GM18907 (cell line): Measurements from ENCODE around the gene AKNA.

Source experiments
- ATAC-seq: cut with Tn5 transposase; IDR thresholded peaks from one replicate; pipeline ENCODE4 v1.9.1; 2021; ENCODE audit warnings: mild to moderate bottlenecking, moderate library complexity; ENCODE audit not compliant: unreplicated experiment

AKNA gene

DNA sequence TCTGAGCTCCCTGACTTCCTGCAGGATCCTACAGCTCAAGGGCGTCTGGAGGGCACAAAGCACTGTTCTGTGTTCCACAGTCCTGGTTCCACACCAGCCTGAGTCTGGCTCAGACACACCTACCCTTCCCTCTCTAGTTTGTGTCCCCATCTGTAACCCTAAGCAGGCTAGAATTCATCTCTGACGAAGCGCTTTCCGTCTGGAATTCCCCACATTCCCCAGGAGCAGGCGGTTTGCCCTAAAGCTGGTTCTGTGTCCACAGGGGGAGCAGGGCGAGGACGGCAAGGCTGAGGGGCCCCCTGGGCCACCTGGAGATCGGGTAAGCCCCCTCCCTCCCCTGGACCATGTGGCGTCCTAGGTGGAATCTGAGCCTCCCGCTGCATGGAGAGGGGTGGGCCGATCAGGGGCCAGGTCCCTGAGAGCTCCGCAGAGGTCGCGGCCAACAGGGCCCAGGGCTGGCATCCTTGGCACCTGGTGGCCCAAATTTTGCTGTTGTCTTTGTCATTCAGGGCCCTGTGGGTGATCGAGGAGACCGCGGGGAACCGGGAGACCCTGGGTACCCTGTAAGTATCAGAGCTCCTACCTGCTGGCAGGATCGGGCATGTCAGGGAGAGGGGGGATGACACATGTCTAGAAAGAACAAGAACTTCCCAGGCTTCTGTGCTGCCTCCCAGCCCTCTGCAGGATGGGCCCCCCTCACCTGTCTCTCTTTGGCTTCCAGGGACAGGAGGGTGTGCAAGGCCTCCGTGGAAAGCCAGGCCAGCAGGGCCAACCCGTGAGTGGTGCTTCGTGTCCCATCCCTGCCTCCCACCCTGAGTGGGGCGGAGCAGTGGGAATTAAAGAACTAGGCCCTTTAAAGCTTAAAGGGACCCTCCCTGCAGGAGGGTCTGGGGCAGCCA lies 99.3 kb downstream of the AKNA start:
- no peak for ATAC-seq

DNA sequence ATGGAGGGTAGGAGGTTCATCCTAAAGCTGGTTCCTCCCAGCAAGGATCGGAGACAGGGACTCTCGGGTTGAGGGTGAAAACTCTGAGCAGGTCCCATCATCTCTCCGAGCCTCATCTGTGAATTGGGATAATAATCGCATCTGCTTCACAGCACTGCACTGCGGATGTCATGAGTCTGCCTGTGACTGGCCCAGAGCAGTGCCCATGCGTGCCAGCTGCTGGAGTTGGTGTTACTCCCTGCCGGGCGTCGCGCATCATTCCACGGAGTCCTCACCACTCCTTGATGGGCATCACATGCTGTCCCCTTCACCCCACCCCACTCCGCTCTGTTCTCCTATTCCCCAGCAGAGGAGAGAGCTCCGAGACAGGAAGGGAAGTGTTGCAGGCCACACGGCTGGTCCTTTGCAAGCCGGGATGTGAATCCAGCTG lies 100.0 kb downstream of the AKNA start:
- no peak for ATAC-seq

DNA sequence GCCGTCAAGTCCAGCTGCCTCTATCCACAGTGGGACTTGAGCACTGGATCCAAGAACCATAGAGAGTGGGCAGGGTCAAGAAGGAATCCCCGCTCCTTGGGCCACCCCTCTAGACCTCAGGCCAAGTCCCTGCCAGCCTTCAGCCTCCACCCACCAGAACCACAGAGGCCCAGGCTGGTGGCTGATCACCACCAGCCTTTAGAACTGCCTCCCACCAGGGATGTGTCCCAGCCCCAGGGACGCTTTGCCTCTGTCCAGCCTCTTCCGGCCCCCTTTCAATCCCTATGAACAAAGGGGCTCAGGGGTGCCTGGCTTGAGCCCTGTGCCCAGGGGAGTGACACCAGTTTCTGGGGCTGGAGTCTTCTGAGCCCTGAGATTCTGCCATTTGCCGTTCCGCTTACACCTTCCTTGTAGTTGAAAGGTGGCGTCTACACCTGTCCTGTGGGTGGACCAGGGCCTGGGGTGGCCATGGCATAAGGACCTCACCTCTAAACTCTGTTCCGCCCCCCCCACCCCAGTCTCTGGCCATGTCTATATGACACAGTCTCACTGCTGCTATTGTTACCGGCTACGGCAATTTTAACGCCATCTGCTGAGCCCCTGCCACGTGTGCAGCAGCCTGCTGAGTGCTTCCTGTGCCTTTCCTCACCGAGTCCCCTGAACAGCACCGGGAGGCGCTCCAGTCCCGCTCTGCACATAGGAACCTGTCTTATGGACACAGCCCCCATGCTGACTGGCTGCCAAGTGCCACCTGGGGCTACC lies 100.6 kb downstream of the AKNA start:
- ATAC-seq = no peak

DNA sequence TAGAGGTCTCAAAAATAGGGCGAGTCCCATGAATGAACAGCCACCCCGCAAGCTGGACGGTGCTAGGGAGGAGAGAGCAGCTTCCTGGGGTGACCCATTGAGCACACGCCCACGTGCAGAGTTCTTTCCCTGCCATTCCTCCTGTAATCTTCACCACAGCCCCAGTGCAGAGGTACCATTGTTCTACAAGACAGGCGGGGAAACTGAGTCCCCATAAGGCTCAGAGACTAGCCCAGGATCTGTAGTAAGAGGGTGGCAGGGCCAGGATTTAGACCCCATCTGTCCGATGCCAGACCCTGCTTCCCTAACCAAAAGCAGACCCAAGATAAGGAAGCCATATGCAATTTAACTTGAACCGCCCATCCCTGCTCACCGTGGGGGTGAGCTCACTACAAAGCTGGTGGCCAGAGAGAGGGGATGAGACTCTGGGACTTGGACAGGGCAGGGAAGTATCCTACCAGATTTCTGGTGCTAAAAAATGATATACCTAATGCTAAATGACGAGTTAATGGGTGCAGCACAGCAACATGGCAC lies 101.6 kb downstream of the AKNA start:
- ATAC-seq = no peak

DNA sequence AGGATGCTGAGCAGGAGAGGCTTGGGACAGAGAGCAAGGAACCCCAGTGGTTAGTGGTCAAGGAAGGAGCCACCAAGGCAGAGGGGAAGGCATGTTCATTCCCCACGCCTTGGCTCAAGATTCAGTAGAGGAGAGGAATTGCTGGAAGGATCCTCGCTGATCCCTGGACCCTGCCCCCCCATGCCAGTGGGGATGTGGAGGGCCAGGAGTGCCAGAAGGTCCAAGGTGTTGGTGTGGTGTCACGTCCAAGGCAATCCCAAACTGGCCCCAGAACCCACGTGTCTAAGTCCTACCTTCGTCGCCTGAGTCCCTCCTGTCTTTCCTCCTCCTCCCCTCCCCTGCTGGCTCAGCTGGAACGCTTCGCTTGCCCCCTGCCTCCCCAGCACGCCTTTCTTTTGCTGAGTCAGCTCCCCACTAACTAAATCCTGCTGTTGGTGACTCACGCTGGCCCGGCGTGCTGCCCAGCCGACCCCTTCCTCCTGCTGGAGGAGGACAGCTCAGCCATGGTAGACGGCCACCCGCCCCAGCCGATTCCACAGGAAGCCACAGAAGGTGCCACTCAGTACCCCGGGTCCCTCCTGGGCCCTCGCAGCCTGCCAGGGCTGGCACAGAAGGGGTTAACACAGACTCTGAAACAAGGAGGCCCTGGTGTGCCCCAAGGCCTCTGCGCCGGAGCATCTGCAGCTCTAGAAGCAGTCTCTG lies 102.5 kb downstream of the AKNA start:
- ATAC-seq = no peak

DNA sequence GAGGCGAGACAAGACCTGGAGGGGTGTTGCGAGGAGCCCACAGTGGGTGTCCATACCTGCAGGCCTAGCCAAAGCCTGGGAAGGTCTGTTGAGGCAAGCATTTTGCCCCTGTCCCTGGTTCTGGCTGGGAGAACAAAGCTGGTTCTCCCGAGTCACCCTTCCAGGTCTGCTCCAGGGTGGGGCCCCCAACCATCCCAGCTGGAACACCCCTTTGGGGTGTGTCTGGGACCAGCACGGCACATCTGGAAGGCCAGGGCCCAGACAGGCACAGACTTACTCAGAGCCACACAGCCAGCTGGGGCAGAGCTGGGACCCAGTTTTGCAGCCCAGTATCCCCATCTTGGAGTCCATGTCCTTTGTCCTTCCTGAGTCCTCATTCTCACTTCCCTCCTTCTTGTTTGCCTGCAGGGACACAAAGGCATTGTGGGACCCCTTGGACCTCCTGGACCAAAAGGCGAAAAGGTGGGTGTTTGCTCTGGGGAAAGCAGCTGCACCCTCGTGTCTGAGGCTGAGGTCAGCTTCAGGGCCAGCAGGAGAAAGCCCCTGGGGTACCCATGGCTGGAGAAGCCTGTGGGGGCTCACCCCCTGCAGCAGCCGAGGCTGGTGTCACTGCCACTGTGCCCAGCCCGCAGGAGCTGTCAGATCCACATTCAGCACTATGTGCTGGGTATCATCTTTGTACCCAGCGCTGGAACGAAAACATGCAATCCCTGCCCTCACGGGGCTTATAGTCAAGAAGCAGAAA lies 103.3 kb downstream of the AKNA start:
- ATAC-seq = no peak
